A549 (cell line): ENCODE measurements around the gene PARD6A. TPM values are rescaled to one million over a fixed set of nuclear protein-coding genes. Genes with fewer than 3 reads are reported as not detected.

ENCODE experiments used
- ATAC-seq, 2 experiments: fragments of 200-7000 bp in 1 of 2; fragments of >200 bp in 1 of 2; cut with Nextera tagmentation in 1 of 2; cut with Tn5 transposase in 1 of 2; 3 replicates each; pipeline versions ENCODE4 v1.8.0 to v1.9.1; 2018 to 2020; ENCODE audit warnings: mild to moderate bottlenecking in 1 of 2, moderate library complexity in 1 of 2
- CTCF ChIA-PET: fragments of 300-600 bp; sonication (Branson Sonifier 250); formaldehyde crosslinking; extraction: SDS; loops from one replicate; lab custom pipeline; 2021; ENCODE audit warnings: antibody characterized with exemption, inconsistent platforms; lab: Yijun Ruan, JAX
- POLR2A ChIA-PET: fragments of 350-600 bp; formaldehyde crosslinking; extraction: SDS; loops from one replicate; lab custom pipeline; 2021; ENCODE audit warnings: antibody characterized with exemption, inconsistent platforms; lab: Yijun Ruan, JAX
- DNase-seq, 2 experiments: peaks; one replicate each; pipeline versions ENCODE4 v3.0.0 to v3.0.0-alpha.2; 2011 to 2016; ENCODE audit warnings: low read depth in 1 of 2, low spot score in 1 of 2
- FAIRE-seq: peaks from 2 replicates; lab custom pipeline; 2011; peaks lifted over from hg19 to GRCh38; lab: Jason Lieb, UNC
- H3K27ac ChIP-seq, 2 experiments: fragments of >200 bp; sonication (Bioruptor Twin); formaldehyde crosslinking; 3 replicates each; pipeline ENCODE4 v1.5.1; 2016 to 2017
- H3K4me1 ChIP-seq: fragments of >200 bp; sonication (Bioruptor Twin); formaldehyde crosslinking; 3 replicates; pipeline ENCODE4 v1.6.1; 2016
- H3K4me2 ChIP-seq: fragments of >200 bp; sonication (Bioruptor Twin); formaldehyde crosslinking; 3 replicates; pipeline ENCODE4 v1.6.1; 2016
- H3K4me3 ChIP-seq: fragments of >200 bp; sonication (Bioruptor Twin); formaldehyde crosslinking; 3 replicates; pipeline ENCODE4 v1.5.1; 2016
- H3K9me3 ChIP-seq: fragments of >200 bp; sonication (Bioruptor Twin); formaldehyde crosslinking; 3 replicates; pipeline ENCODE4 v1.6.1; 2016
- BHLHE40 ChIP-seq: IDR thresholded peaks from 2 replicates; pipeline ENCODE4 v1.6.1; 2012; ENCODE audit warnings: low read depth, low read length, inconsistent platforms
- EP300 ChIP-seq, 2 experiments: fragments of >200 bp; sonication (Bioruptor Twin); formaldehyde crosslinking; IDR thresholded peaks; 2 replicates in 1 of 2; 3 replicates in 1 of 2; pipeline ENCODE4 v1.6.1; 2016 to 2017
- FOSB ChIP-seq: fragments of 250-450 bp; sonication (Bioruptor Pico); IDR thresholded peaks from 2 replicates; pipeline ENCODE4 v1.5.0; 2020; ENCODE audit warnings: mild to moderate bottlenecking, moderate library complexity
- FOXS1 ChIP-seq: fragments of 250-450 bp; sonication (Bioruptor Pico); IDR thresholded peaks from 2 replicates; pipeline ENCODE4 v1.5.0; 2020; ENCODE audit warnings: mild to moderate bottlenecking, moderate library complexity
- GATA3 ChIP-seq: IDR thresholded peaks from 2 replicates; pipeline ENCODE4 v1.6.1; 2012; ENCODE audit warnings: borderline replicate concordance
- HOXB5 ChIP-seq: fragments of 250-450 bp; sonication (Bioruptor Pico); IDR thresholded peaks from 2 replicates; pipeline ENCODE4 v1.5.0; 2020; ENCODE audit warnings: mild to moderate bottlenecking, moderate library complexity
- JUNB ChIP-seq: fragments of >200 bp; sonication (Bioruptor Twin); formaldehyde crosslinking; IDR thresholded peaks from 2 replicates; pipeline ENCODE4 v1.6.1; 2016
- KDM5A ChIP-seq: fragments of 200-600 bp; sonication (generic); IDR thresholded peaks from 2 replicates; pipeline ENCODE4 v1.6.1; 2016; ENCODE audit warnings: antibody characterized with exemption, mild to moderate bottlenecking
- MAFK ChIP-seq: fragments of 450-650 bp; IDR thresholded peaks from 2 replicates; pipeline ENCODE4 v1.6.1; 2014; ENCODE audit not compliant: partially characterized antibody
- NFE2L2 ChIP-seq: fragments of 150-350 bp; conservative IDR thresholded peaks from 2 replicates; pipeline ENCODE4 v1.6.1; 2014; ENCODE audit warnings: low read length
- NR3C1 ChIP-seq: fragments of >200 bp; sonication (Bioruptor Twin); formaldehyde crosslinking; IDR thresholded peaks from 3 replicates; pipeline ENCODE4 v1.6.1; 2017
- RCOR1 ChIP-seq: fragments of 150-350 bp; IDR thresholded peaks from 2 replicates; pipeline ENCODE4 v1.6.1; 2014; ENCODE audit warnings: antibody characterized with exemption, low read length, low read depth
- SMC3 ChIP-seq: fragments of >200 bp; sonication (Bioruptor Twin); formaldehyde crosslinking; IDR thresholded peaks from 3 replicates; pipeline ENCODE4 v1.6.1; 2018; ENCODE audit warnings: inconsistent platforms
- SREBF2 ChIP-seq: fragments of 450-650 bp; IDR thresholded peaks from 2 replicates; pipeline ENCODE4 v1.6.1; 2014; ENCODE audit warnings: mild to moderate bottlenecking, moderate library complexity
- TFCP2L1 ChIP-seq: fragments of 250-450 bp; sonication (Bioruptor Pico); IDR thresholded peaks from 2 replicates; pipeline ENCODE4 v1.5.0; 2021; ENCODE audit warnings: mild to moderate bottlenecking
- TP53 ChIP-seq: fragments of 250-450 bp; sonication (Bioruptor Pico); IDR thresholded peaks from 2 replicates; pipeline ENCODE4 v1.5.0; 2021; ENCODE audit warnings: mild to moderate bottlenecking, moderate library complexity
- WGBS: methylation state at CpG from one replicate; pipeline ENCODE4 v1.1.6; 2017; ENCODE audit errors: missing lambda C conversion rate; 5-methylcytosine and 5-hydroxymethylcytosine counted together
- polyA plus RNA-seq, 4 experiments: library from polyadenylated mRNA; depleted of rRNA in 3 of 4; stranded (reverse); fragments of >200 nt; fragmentation: RNase III in 1 of 4; extraction: RNeasy Plus Mini Kit Qiagen cat#74134 plus additional on column Dnase treatment in 1 of 4; gene quantifications; 2 replicates in 3 of 4; 3 replicates in 1 of 4; pipeline ENCODE4 v1.2.3, GENCODE V29; 2011 to 2017
- TF ChIP-seq, protein P1 (sequence below): fragments of 450-650 bp; IDR thresholded peaks from 2 replicates; pipeline ENCODE4 v1.6.1; 2014; ENCODE audit warnings: antibody characterized with exemption
- TF ChIP-seq, protein P2 (sequence below): IDR thresholded peaks from 2 replicates; pipeline ENCODE4 v1.6.1; 2012; ENCODE audit warnings: low read depth, borderline replicate concordance
- TF ChIP-seq, protein P3 (sequence below): fragments of 250-450 bp; sonication (Bioruptor Pico); IDR thresholded peaks from 2 replicates; pipeline ENCODE4 v1.5.0; 2021; ENCODE audit warnings: mild to moderate bottlenecking, moderate library complexity, borderline replicate concordance
- TF ChIP-seq, protein P4 (sequence below): fragments of 250-450 bp; sonication (Bioruptor Pico); IDR thresholded peaks from 2 replicates; pipeline ENCODE4 v1.5.0; 2020; ENCODE audit warnings: low read depth, mild to moderate bottlenecking, moderate library complexity
- TF ChIP-seq, protein P5 (sequence below): fragments of 150-350 bp; IDR thresholded peaks from 2 replicates; pipeline ENCODE4 v1.6.1; 2014; ENCODE audit warnings: low read depth, mild to moderate bottlenecking, low read length

Gene PARD6A
- polyA plus RNA-seq, 2 of the 4 experiments (the other 2 are of a cell fraction) = 1.4 to 1.7 TPM

DNA sequence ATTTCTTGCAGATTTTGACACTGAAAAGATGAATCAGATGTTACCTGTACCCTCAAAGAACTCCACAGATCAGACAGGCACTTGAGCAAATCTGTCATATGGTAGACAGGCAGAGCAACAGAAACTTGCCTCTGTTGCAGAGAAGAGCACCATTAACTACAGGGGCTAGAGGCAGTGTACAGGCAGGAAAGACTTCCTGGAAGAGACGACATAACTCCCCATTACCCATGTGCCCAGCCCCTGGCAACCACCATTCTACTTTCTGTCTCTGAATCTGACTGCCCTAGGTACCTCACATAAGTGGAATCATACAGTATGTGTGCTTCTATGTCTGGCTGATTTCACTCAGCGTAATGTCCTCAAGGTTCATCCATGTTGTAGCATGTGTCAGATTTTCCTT lies 42.9 kb downstream of the PARD6A start:
- H3K4me1 ChIP-seq = no peaks in the 10 kb centered on the region
- H3K9me3 ChIP-seq = peaks cover 10% of the 10 kb centered on the region
- H3K27ac ChIP-seq = no peak overlapping the region
- 84% methylated on average over 2 of the region's 2 CpGs for WGBS
- ChIA-PET CTCF (no interaction called here), POLR2A (no interaction called here)
- TF ChIP-seq SREBF2 (no peak), FOSB (CRISPR knock-in tag) (no peak), GATA3 (no peak)
- FAIRE-seq (no peak), ATAC-seq (no peak), DNase-seq (no peak)
- no peak overlapping the region for H3K4me2 ChIP-seq
- no peak overlapping the region for H3K4me3 ChIP-seq

DNA sequence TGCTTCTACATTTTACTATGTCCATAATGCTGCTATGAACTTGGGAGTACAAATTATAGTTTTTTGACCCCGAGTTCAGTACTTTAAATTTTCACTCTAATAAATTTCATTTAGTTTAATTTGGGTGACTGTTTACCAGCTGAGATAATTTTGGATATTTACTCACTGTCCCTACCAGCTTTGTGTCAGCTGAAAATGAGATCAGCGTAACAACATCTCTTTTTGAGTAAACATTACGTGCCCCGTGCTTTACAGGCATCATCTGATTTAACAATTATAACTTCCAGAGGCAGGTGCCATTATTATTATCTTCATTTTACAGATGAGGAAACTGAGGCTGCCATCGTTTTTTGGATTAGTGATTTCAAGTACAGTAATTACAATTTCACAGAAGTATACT lies 43.4 kb downstream of the PARD6A start:
- FAIRE-seq (no peak), ATAC-seq (no peak), DNase-seq (no peak)
- CTCF ChIA-PET = interaction anchor here (0.6 kb wide), 1 partner anchor 112 kb away, joined by 3 read pairs; no protein-coding TSS in a partner anchor
- H3K4me1 ChIP-seq = no peaks in the 10 kb centered on the region
- no peak overlapping the region for H3K27ac ChIP-seq
- H3K4me2 ChIP-seq = no peak overlapping the region
- TF ChIP-seq, protein P1, sequence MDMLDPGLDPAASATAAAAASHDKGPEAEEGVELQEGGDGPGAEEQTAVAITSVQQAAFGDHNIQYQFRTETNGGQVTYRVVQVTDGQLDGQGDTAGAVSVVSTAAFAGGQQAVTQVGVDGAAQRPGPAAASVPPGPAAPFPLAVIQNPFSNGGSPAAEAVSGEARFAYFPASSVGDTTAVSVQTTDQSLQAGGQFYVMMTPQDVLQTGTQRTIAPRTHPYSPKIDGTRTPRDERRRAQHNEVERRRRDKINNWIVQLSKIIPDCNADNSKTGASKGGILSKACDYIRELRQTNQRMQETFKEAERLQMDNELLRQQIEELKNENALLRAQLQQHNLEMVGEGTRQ = no peak
- no peak for TF ChIP-seq SREBF2
- TF ChIP-seq, protein P2, sequence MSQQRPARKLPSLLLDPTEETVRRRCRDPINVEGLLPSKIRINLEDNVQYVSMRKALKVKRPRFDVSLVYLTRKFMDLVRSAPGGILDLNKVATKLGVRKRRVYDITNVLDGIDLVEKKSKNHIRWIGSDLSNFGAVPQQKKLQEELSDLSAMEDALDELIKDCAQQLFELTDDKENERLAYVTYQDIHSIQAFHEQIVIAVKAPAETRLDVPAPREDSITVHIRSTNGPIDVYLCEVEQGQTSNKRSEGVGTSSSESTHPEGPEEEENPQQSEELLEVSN = no peak
- no peak overlapping the region for H3K4me3 ChIP-seq
- POLR2A ChIA-PET = interaction anchor here (0.6 kb wide), 1 partner anchor 195 kb away, joined by 6 read pairs; no protein-coding TSS in a partner anchor
- WGBS = 78% methylated on average over 5 of the region's 5 CpGs
- H3K9me3 ChIP-seq = peaks cover 7% of the 10 kb centered on the region

DNA sequence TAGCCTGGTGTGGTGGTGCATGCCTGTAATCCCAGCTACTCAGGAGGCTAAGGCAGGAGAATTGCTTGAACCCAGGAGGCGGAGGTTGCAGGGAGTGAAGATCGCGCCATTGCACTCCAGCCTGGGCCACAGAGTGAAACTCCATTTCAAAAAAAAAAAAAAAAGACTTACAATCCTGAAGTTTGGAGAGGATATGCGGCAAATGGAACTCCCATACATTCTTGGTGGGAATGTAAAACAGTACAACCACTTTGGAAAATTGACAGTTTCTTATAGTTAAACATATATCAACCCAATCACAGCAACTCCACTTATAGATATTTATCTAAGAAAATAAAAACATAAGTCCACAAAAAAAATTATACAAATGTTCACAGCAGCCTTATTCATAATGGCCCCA lies 46.5 kb downstream of the PARD6A start:
- Histone ChIP-seq H3K27ac (no peak overlapping the region), H3K9me3 (no peaks in the 10 kb centered on the region), H3K4me2 (no peak overlapping the region), H3K4me3 (no peak overlapping the region), H3K4me1 (no peaks in the 10 kb centered on the region)
- TF ChIP-seq, protein P3, sequence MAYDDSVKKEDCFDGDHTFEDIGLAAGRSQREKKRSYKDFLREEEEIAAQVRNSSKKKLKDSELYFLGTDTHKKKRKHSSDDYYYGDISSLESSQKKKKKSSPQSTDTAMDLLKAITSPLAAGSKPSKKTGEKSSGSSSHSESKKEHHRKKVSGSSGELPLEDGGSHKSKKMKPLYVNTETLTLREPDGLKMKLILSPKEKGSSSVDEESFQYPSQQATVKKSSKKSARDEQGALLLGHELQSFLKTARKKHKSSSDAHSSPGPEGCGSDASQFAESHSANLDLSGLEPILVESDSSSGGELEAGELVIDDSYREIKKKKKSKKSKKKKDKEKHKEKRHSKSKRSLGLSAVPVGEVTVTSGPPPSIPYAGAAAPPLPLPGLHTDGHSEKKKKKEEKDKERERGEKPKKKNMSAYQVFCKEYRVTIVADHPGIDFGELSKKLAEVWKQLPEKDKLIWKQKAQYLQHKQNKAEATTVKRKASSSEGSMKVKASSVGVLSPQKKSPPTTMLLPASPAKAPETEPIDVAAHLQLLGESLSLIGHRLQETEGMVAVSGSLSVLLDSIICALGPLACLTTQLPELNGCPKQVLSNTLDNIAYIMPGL (CRISPR knock-in tag) = no peak
- TF ChIP-seq TFCP2L1 (CRISPR knock-in tag) (no peak), MAFK (no peak), JUNB (no peak), HOXB5 (CRISPR knock-in tag) (no peak), NR3C1 (no peak), TP53 (no peak), FOXS1 (no peak), BHLHE40 (no peak), EP300 (IDR thresholded peaks at IDR 0.05) (no peak), RCOR1 (no peak), NFE2L2 (no peak), KDM5A (no peak), SMC3 (no peak)
- TF ChIP-seq, protein P4, sequence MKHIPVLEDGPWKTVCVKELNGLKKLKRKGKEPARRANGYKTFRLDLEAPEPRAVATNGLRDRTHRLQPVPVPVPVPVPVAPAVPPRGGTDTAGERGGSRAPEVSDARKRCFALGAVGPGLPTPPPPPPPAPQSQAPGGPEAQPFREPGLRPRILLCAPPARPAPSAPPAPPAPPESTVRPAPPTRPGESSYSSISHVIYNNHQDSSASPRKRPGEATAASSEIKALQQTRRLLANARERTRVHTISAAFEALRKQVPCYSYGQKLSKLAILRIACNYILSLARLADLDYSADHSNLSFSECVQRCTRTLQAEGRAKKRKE (CRISPR knock-in tag) = no peak
- TF ChIP-seq, protein P5, sequence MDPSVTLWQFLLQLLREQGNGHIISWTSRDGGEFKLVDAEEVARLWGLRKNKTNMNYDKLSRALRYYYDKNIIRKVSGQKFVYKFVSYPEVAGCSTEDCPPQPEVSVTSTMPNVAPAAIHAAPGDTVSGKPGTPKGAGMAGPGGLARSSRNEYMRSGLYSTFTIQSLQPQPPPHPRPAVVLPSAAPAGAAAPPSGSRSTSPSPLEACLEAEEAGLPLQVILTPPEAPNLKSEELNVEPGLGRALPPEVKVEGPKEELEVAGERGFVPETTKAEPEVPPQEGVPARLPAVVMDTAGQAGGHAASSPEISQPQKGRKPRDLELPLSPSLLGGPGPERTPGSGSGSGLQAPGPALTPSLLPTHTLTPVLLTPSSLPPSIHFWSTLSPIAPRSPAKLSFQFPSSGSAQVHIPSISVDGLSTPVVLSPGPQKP = no peak
- FAIRE-seq = no peak
- DNase-seq = no peak
- WGBS = 86% methylated on average over 4 of the region's 4 CpGs
- ChIA-PET POLR2A (no interaction called here), CTCF (interaction anchor here (1.6 kb wide), 1 partner anchor 34 kb away, joined by 3 read pairs; no protein-coding TSS in a partner anchor)
- ATAC-seq = no peak
